GM12878 (cell line): ENCODE measurements around the gene CERK. TPM values are rescaled to one million over a fixed set of nuclear protein-coding genes. Genes with fewer than 3 reads are reported as not detected.

Source experiments
- ATAC-seq: fragments of 200-7000 bp; cut with Tn5 transposase; 3 replicates; pipeline ENCODE4 v1.9.1; 2020; ENCODE audit warnings: mild to moderate bottlenecking, moderate library complexity
- BruUV-seq: library from RNA; stranded (reverse); fragments of 400-500 nt; replicated peaks from 2 replicates; lab custom pipeline; 2021; lab: Mats Ljungman, UMichigan
- CTCF ChIA-PET: fragments of 300-600 bp; sonication (Branson Sonifier 250); formaldehyde crosslinking; extraction: SDS; loops from one replicate; lab custom pipeline; 2021; ENCODE audit warnings: inconsistent platforms; lab: Yijun Ruan, JAX
- POLR2A ChIA-PET: fragments of 350-600 bp; formaldehyde crosslinking; extraction: SDS; loops from one replicate; lab custom pipeline; 2021; ENCODE audit warnings: inconsistent platforms; lab: Charles Lee
- RAD21 ChIA-PET: fragments of 300-600 bp; sonication (Branson Sonifier 250); formaldehyde crosslinking; loops from one replicate; lab custom pipeline; 2023; ENCODE audit warnings: antibody characterized with exemption; ENCODE audit not compliant: unreplicated experiment; lab: Charles Lee
- SMC1A ChIA-PET: fragments of 300-600 bp; sonication (Branson Sonifier 250); formaldehyde crosslinking; loops from one replicate; lab custom pipeline; 2023; ENCODE audit not compliant: unreplicated experiment, uncharacterized antibody; lab: Charles Lee
- DNase-seq: peaks from one replicate; pipeline ENCODE4 v3.0.0-alpha.2; 2011; ENCODE audit warnings: low read depth, low spot score
- FAIRE-seq: peaks from 3 replicates; lab custom pipeline; 2011; peaks lifted over from hg19 to GRCh38; lab: Jason Lieb, UNC
- H2AFZ ChIP-seq: 2 replicates; pipeline ENCODE4 v1.6.0; 2011; ENCODE audit warnings: low read depth, low read length, control low read depth; ENCODE audit not compliant: control insufficient read depth
- H3K27ac ChIP-seq: 2 replicates; pipeline ENCODE4 v1.5.1; 2011; ENCODE audit warnings: control low read depth; ENCODE audit not compliant: control insufficient read depth, insufficient read depth
- H3K27me3 ChIP-seq, 2 experiments: replicated peaks in 1 of 2; 2 replicates each; pipeline versions ENCODE4 v1.6.0 to v1.6.1; 2011; ENCODE audit warnings: low read length in 1 of 2; ENCODE audit not compliant: control insufficient read depth in 2 of 2, insufficient read depth in 2 of 2
- H3K36me3 ChIP-seq, 2 experiments: 2 replicates each; pipeline ENCODE4 v1.5.1; 2011; ENCODE audit warnings: low read length in 1 of 2; ENCODE audit not compliant: control insufficient read depth in 2 of 2, insufficient read depth in 2 of 2
- H3K4me1 ChIP-seq: 2 replicates; pipeline ENCODE4 v1.6.1; 2011; ENCODE audit warnings: mild to moderate bottlenecking, low read length, moderate library complexity, mixed read lengths; ENCODE audit not compliant: control insufficient read depth, insufficient read depth
- H3K4me2 ChIP-seq: 2 replicates; pipeline ENCODE4 v1.6.0; 2011; ENCODE audit warnings: control low read depth; ENCODE audit not compliant: control insufficient read depth, insufficient read depth
- H3K4me3 ChIP-seq: fragments of 200-600 bp; sonication (generic); 2 replicates; pipeline ENCODE4 v1.5.1; 2016
- H3K79me2 ChIP-seq: 2 replicates; pipeline ENCODE4 v1.6.0; 2011; ENCODE audit warnings: low read length; ENCODE audit not compliant: control insufficient read depth, insufficient read depth
- H3K9ac ChIP-seq: 2 replicates; pipeline ENCODE4 v1.8.0; 2011; ENCODE audit warnings: low read length, control low read depth, mixed read lengths; ENCODE audit not compliant: control insufficient read depth, insufficient read depth
- H3K9me3 ChIP-seq: replicated peaks from 3 replicates; pipeline ENCODE4 v1.5.1; 2011; ENCODE audit warnings: mild to moderate bottlenecking, low read length; ENCODE audit not compliant: control insufficient read depth, insufficient read depth
- H4K20me1 ChIP-seq: 2 replicates; pipeline ENCODE4 v1.6.0; 2011; ENCODE audit not compliant: control insufficient read depth, insufficient read depth
- BCL3 ChIP-seq: IDR thresholded peaks from 2 replicates; pipeline ENCODE4 v1.6.1; 2011; ENCODE audit warnings: borderline replicate concordance, low read depth, mild to moderate bottlenecking, moderate library complexity, low read length; ENCODE audit not compliant: insufficient read depth, poor library complexity, severe bottlenecking
- CBFB ChIP-seq: IDR thresholded peaks from 2 replicates; pipeline ENCODE4 v1.6.1; 2016; ENCODE audit warnings: antibody characterized with exemption, low read depth
- PBX3 ChIP-seq: IDR thresholded peaks from 2 replicates; pipeline ENCODE4 v1.6.1; 2011; ENCODE audit warnings: mild to moderate bottlenecking, low read depth, low read length, moderate library complexity; ENCODE audit not compliant: insufficient replicate concordance
- SPI1 ChIP-seq: IDR thresholded peaks from 2 replicates; pipeline ENCODE4 v1.6.1; 2011; ENCODE audit warnings: low read depth, mild to moderate bottlenecking, low read length, moderate library complexity, borderline replicate concordance; ENCODE audit not compliant: insufficient read depth
- ZBED1 ChIP-seq: IDR thresholded peaks from 2 replicates; pipeline ENCODE4 v1.6.1; 2016; ENCODE audit warnings: borderline replicate concordance
- WGBS: methylation state at CpG from one replicate; pipeline ENCODE4 v1.1.6; 2016; ENCODE audit warnings: low lambda C conversion rate; ENCODE audit not compliant: insufficient replicate concordance, insufficient coverage; ENCODE audit errors: missing lambda C conversion rate; 5-methylcytosine and 5-hydroxymethylcytosine counted together
- in situ Hi-C: fragments of 300-500 bp; cut with MboI; formaldehyde crosslinking; loops from 9 replicates; pipeline ENCODE4 v1.14.3; 2018; ENCODE audit warnings: mixed read lengths
- intact Hi-C: fragments of 100-400 bp; cut with micrococcal nuclease; formaldehyde crosslinking; loops from one replicate; pipeline ENCODE4 v1.14.2; 2022; ENCODE audit not compliant: unreplicated experiment
- polyA plus RNA-seq, 11 experiments: library from polyadenylated mRNA; depleted of rRNA in 4 of 11; unstranded in 6 of 11; stranded (reverse) in 5 of 11; fragments of >200 nt; fragmentation: Nextera tagmentation in 4 of 11; fragmentation: Illumina TruSeq in 1 of 11; extraction: Ambion mirVana in 4 of 11; extraction: Trizol in 1 of 11; gene quantifications; 1 replicate in 1 of 11; 2 replicates in 10 of 11; pipeline versions ENCODE4 v1.2.1 to v1.2.3, GENCODE V29; 2011 to 2016; ENCODE audit warnings: inconsistent platforms in 2 of 11, missing spikeins in 2 of 11, low read depth in 1 of 11
- total RNA-seq, 4 experiments: library from RNA; depleted of rRNA in 3 of 4; stranded (reverse); fragments of >200 nt in 3 of 4; fragmentation: Illumina TruSeq in 1 of 4; extraction: Trizol in 1 of 4; gene quantifications; 2 replicates each; pipeline versions ENCODE4 v1.2.1 to v1.2.3, GENCODE V29; 2013 to 2021

CERK gene
- total and polyA plus RNA-seq, 10 of the 15 experiments (the other 5 are each of a cell fraction or from before 2014, with no cell fraction given): 4.0 to 41.1 (median 30.2) TPM

- Histone ChIP-seq H3K4me1 (no peaks in the 10 kb centered on the region), H3K36me3 (peaks cover 0 to 32% of the 10 kb centered on the region in 2 experiments; a peak in 3 of 4 replicates), H3K27me3 (no peaks in the 10 kb centered on the region), H3K27ac (no peak overlapping the region), H2AFZ (no peak overlapping the region), H3K9ac (no peak overlapping the region), H4K20me1 (no peaks in the 10 kb centered on the region), H3K4me3 (no peak overlapping the region), H3K4me2 (no peak overlapping the region), H3K79me2 (no peaks in the 10 kb centered on the region), H3K9me3 (no peaks in the 10 kb centered on the region)
- TF ChIP-seq ZBED1 (no peak), PBX3 (no peak), BCL3 (no peak), SPI1 (no peak), CBFB (no peak)
- 81% methylated on average over 21 of the region's 21 CpGs for WGBS
- DNase-seq (no peak), ATAC-seq (no peak), FAIRE-seq (no peak)
- intact Hi-C loops (no loop called here), in situ Hi-C loops (no loop called here)
- ChIA-PET SMC1A (interaction anchor here (0.9 kb wide), 1 partner anchor 101 kb away, joined by 3 read pairs; no protein-coding TSS in a partner anchor), POLR2A (no interaction called here), CTCF (no interaction called here), RAD21 (no interaction called here)
- BruUV-seq: no TSS peak
Measured at GRCh38 chr22:46665151-46665695, 72.8 kb downstream of the CERK start.
